Measurements from ENCODE around the gene LRRC45.

LRRC45 gene

GRCh38 chr17:82020572-82021106 lies 2.5 kb upstream of the LRRC45 start:
- DNase-seq = no peak

GRCh38 chr17:82021107-82021899 lies 1.8 kb upstream of the LRRC45 start:
- DNase-seq = peak; percentile 22 to 63 (median 44)

- DNase-seq = peak in 1 of 6 experiments; percentile 42
These were observed 1.2 kb upstream of the LRRC45 start for GRCh38 chr17:82021900-82022309.

GRCh38 chr17:82022310-82022980 lies 660 bp upstream of the LRRC45 start, which contains the start of gene CENPX:
TSS of gene CENPX (minus strand) at chr17:82022878. CDS start at chr17:82022861, 17 bp downstream.
- DNase-seq = peak in 1 of 6 experiments; percentile 49

GRCh38 chr17:82023447-82024241 lies 539 bp downstream of the LRRC45 start:
- peak in 2 of 6 experiments; percentile 38 to 60 for DNase-seq

- no peak for DNase-seq
These were observed 1.8 kb downstream of the LRRC45 start for GRCh38 chr17:82024859-82025258.

GRCh38 chr17:82025401-82026107 lies 2.4 kb downstream of the LRRC45 start:
- no peak for DNase-seq

- DNase-seq = no peak
These were observed 5.1 kb downstream of the LRRC45 start for GRCh38 chr17:82028246-82028645.

GRCh38 chr17:82028966-82029365 lies 5.9 kb downstream of the LRRC45 start:
- DNase-seq = no peak

GRCh38 chr17:82029391-82029790 lies 6.3 kb downstream of the LRRC45 start:
- no peak for DNase-seq

GRCh38 chr17:82029990-82030469 lies 6.9 kb downstream of the LRRC45 start:
- no peak for DNase-seq

- peak; percentile 64 to 88 (median 80) for DNase-seq
These were observed 7.6 kb downstream of the LRRC45 start for GRCh38 chr17:82030470-82031302.

GRCh38 chr17:82031303-82031884 lies 8.3 kb downstream of the LRRC45 start, which contains the start of gene RAC3:
TSS of gene RAC3 (plus strand) at chr17:82031678. CDS start at chr17:82031762, 84 bp downstream.
- no peak for DNase-seq

- DNase-seq = peak in 4 of 6 experiments; percentile 11 to 46 (median 16)
These were observed 9.0 kb downstream of the LRRC45 start for GRCh38 chr17:82031885-82032627.

GRCh38 chr17:82033359-82034085 lies 10.4 kb downstream of the LRRC45 start:
- no peak for DNase-seq

- no peak for DNase-seq
These were observed 11.4 kb downstream of the LRRC45 start for GRCh38 chr17:82034371-82035011.

- no peak for DNase-seq
These were observed 12.4 kb downstream of the LRRC45 start for GRCh38 chr17:82035488-82035887.

GRCh38 chr17:82035956-82036633 lies 13.0 kb downstream of the LRRC45 start:
- DNase-seq = no peak

All from stimulated activated naive CD4-positive, alpha-beta T cell (primary cell).